Hematopoietic multipotent progenitor cell treated with erythropoietin and hydrocortisone succinate and interleukin-3 and kit ligand, for 6 days (in vitro differentiated cells): ENCODE data around the gene ZFP36.
"Not testable (repeated sequence)": the region's sequence is repeated elsewhere in the genome, so short reads cannot be mapped to it uniquely, and the experiment has no call there.

ENCODE experiments used
- DNase-seq: peaks from one replicate; pipeline ENCODE4 v3.0.0-alpha.2; 2015

The ZFP36 gene

DNA sequence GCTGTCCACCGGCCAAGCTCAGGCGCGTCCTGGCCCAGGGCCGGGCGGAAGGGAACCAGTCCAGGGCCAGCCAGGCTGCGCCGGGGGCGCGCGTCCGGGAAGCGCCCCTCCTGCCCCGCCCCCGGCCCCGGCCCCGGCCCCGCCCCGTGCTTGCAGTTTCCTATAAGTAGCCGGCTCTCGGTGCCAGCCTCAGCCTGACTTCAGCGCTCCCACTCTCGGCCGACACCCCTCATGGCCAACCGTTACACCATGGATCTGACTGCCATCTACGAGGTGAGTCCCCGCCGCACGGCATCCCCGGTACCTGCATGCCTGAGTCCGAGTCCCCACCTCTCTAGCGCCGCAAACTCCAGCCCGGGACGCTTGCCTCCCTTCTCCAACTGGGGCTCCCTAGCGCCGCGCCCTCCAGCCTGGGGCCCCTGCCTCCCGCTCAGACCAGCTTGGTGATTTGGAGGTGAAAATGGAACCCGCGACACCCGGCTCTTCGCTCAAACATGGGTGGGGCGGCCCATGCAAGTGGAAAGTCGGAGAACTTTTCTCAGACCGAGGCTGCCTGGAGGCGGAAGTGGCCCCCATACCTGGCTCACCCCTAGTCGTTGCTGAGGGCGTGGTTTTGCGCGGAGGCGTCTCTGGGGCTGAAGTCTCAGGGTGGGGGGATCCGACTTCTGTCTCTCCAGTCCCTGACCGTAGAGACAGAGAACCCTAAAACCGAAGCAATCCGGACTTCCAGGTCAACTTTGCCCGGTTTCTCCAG lies at the start of gene ZFP36:
TSS of gene ZFP36 (plus strand) at position 192 of the 754 bp plus-strand sequence. CDS start at position 250, 58 bp downstream.
- DNase-seq = peak; percentile 90

GRCh38 chr19:39359026-39359425 lies 47.6 kb upstream of the ZFP36 start:
- DNase-seq = no peak

GRCh38 chr19:39360599-39360998 lies 46.0 kb upstream of the ZFP36 start:
- DNase-seq = no peak

DNA sequence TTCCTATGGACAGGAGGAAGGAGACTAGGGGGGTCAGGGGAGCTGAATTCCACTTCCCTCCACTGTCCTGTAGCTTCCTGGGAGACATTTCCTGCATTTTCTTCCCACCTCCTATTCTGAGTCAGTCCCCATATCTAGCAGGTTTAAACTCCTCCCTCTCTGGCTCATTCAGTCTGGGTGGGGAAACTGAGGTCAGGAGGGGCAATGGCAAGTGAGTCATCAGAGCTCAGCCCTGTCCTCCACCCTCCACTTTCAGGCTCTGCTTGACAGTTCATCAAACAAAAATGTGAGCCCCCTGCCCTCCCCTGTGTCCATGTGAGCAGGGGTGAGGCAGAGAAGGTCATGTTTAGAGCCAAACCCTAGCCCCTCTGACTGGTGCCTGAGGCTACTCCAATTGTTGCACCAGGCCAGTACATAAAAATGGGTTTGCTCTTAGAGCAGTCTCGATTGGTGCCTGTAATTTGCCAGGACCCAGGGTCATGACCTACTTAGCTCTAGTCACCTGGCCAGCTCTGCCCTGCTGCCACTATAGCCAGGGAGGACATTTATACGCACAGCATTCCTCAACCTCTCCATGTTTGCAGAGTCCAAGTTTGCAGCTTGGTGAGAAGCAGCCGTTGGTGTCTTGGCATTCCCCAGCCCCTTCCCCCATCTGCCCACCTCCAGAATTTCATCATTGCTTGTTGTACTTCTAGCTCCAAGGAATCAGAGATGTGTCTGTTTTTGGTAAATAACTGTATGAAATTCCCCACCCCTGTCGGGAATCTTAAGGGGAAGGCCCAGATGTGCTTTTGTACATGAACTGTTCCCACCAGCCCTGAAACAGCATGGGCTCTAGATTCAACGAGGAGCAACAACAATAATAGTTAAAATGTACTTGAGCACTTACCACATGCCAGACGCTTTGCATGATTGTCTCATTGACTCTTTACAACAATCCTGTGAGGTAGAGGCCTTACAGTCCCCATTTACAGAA lies 43.7 kb upstream of the ZFP36 start:
- no peak for DNase-seq

GRCh38 chr19:39363901-39364457 lies 42.7 kb upstream of the ZFP36 start:
- no peak for DNase-seq

- DNase-seq = no peak
Observed at GRCh38 chr19:39365531-39365930, 41.1 kb upstream of the ZFP36 start.

GRCh38 chr19:39369200-39369599 lies 37.4 kb upstream of the ZFP36 start:
- DNase-seq = no peak

DNA sequence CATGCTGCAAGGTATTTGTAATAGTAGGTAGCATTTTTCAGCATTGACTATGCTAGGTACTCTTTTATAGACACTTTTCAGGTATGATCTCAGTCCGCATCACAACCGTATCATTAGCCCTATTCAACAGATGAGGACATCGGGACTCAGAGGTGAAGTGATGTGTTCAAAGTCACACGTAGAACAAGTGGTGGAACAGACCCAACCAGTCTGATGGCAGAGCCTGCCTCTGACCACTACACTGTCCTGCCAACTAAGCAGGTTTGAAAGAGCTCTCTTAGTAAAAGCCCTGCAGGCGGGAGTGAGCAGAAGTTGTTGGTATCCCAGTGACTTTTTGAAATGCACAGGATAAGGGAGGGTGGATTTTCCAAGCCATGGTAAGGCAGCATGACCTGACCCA lies 35.9 kb upstream of the ZFP36 start:
- DNase-seq = no peak

- no peak for DNase-seq
Observed at GRCh38 chr19:39372047-39372802, 34.4 kb upstream of the ZFP36 start.

- no peak for DNase-seq
Observed at GRCh38 chr19:39372941-39373340, 33.7 kb upstream of the ZFP36 start.

- DNase-seq = no peak
Observed at GRCh38 chr19:39375929-39376328, 30.7 kb upstream of the ZFP36 start.

- DNase-seq = no peak
Observed at GRCh38 chr19:39377373-39378362, 29.0 kb upstream of the ZFP36 start.

DNA sequence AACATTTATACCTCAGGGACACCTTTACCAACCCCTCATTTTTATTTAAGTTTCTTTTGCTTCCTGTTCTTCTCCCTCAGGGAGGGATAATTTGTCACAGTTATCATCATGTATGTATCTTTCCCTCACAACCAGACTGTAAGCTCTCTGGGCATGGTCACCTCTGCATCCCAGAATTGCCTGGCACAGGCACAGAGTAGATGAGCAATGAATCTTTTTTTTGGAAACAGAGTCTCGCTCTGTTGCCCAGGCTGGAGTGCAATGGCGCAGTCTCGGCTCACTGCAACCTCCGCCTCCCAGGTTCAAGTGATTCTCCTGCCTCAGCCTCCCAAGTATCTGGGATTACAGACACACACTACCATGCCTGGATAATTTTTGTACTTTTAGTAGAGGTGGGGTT lies 27.3 kb upstream of the ZFP36 start:
- DNase-seq = not testable (repeated sequence)

- no peak for DNase-seq
Observed at GRCh38 chr19:39379865-39380396, 26.7 kb upstream of the ZFP36 start.

DNA sequence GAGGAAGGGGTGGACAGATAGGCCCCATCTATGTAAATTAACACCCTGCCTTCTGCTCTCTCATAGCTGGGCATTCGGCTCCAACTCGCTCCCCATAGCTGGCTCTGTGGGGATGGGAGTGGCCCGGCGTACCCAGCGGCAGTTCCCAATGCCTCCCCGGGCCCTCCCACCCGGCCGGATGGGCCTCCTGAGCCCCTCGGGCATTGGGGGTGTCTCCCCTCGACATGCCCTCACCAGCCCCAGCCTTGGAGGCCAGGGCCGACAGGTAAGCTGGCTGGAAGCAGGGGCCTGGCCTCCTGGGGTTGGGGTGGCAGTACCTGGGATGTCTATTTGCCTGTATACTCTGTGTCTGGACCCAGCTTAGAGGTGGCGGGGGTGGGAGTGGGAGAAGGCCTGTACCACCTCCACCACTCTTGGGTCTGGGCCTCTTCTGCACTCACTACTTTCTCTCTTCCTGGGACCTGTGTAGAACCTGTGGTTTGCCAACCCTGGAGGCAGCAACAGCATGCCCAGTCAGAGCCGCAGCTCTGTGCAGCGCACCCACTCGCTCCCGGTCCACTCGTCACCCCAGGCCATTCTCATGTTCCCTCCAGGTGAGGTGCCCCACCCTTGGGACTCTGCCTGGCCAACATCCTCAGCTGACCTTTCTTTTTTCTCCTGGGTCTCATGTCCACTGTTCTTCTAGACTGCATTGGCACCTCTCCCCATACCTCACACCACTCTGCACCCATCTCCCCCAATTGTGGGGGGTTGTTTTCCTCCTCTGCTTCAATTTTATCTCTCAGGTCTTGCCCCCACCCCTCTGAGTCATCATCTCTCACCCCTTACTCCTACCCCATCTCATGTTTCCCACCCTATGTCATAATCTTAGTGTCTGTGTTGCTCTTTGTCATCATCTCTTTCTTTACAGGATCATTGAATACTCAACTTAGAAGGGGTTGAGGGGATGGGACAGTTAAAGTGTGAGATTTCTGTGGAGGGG lies 25.8 kb upstream of the ZFP36 start:
- no peak for DNase-seq

DNA sequence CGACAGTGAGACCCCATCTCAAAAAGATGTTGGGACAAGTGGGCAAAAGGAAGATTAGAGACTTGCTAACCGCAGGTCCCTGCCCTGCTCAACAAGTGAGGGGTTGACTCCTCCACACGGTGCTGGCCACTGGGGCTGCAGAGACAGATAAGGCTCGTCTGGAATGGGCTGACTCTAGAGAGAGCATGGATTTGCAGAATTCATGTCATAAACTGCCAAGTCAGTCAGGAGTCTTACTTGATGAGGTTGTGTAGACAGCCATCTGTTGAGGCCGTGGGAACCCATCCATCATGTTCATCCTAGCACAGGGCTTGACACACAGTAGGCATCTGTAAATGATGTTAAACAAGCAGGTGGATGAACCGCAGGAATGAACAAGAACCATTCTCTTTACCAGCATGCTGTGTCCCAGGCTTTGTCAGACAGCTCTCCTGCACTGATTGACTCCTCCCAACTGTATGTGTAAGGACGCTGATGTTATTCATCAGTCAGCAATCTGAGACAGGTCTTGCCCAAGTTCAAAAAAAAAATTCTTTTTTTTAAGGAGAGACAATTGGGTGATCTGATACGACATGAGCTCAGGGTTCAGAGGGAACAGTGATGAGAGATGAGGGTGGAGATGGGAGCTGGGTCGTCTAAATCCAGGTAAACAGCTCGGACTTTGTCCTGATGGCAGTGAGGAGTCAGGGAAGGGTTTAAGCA lies 24.6 kb upstream of the ZFP36 start:
- peak; percentile 77 for DNase-seq

DNA sequence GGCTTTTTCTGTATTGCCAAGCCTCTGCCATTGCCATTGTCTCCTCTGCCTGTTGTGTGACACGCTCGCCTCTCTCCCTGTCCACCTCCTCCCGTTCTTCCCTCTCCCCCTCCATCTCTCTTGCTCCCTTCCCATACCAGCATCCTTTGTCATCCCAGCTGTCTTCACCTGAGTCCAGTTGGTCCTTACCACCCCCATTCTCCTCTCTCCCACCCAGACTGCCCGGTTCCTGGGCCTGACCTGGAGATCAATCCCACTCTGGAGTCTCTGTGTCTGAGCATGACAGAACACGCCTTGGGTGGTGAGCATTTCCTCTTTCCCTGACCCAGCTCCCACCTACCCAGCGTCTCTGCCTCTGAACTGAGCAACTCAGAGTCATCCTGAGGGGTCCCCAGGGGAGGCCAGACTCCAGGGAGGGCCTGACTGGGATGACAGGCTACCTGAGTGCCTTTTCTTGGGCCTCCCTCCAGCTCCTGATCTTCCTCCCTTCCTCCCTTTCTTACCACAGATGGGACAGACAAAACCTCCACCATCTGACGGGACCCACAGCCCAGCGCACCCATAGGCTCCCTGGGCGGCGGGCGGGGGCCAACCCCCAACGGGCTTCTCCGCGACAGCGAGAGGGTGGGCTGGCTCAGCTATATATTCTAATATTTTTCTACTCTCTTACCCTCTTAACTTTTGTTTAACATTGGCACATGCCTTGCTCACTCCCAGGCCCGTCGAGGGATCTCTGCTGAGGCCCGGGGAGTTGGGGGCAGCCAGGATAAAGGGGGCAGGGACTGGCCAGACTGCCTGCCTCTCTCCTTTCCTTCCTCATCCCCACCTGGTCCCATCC lies 23.4 kb upstream of the ZFP36 start:
- no peak for DNase-seq

GRCh38 chr19:39384839-39385568 lies 21.6 kb upstream of the ZFP36 start:
- DNase-seq = no peak
